ENCODE results near the gene TPD52L2.

TPD52L2 gene

GRCh38 chr20:63893999-63894357 lies 28.9 kb downstream of the TPD52L2 start:
- H3K27ac ChIP-seq: peak overlapping the region; percentile 83
- TF ChIP-seq CTCF (IDR thresholded peaks at IDR 0.05) (no peak), ZFX (IDR thresholded peaks at IDR 0.05; ENCODE audit: borderline replicate concordance) (no peak)

- peak within 1 kb of the TSS; percentile 83 for H3K27ac ChIP-seq
- no peak for TF ChIP-seq ZFX (IDR thresholded peaks at IDR 0.05; ENCODE audit: borderline replicate concordance)
- no peak for TF ChIP-seq CTCF (IDR thresholded peaks at IDR 0.05)
Measured at GRCh38 chr20:63894358-63895201, 29.5 kb downstream of the TPD52L2 start, which contains the start of gene DNAJC5. Gene DNAJC5, plus strand, starts transcription at chr20:63895126. Its CDS starts 33,220 bp downstream, at chr20:63928346.

GRCh38 chr20:63895202-63895951 lies 30.3 kb downstream of the TPD52L2 start:
- TF ChIP-seq CTCF (IDR thresholded peaks at IDR 0.05): no peak
- no peak for TF ChIP-seq ZFX (IDR thresholded peaks at IDR 0.05; ENCODE audit: borderline replicate concordance)
- H3K27ac ChIP-seq: peak overlapping the region; percentile 83

GRCh38 chr20:63895952-63896263 lies 30.8 kb downstream of the TPD52L2 start:
- no peak for TF ChIP-seq CTCF (IDR thresholded peaks at IDR 0.05)
- no peak for TF ChIP-seq ZFX (IDR thresholded peaks at IDR 0.05; ENCODE audit: borderline replicate concordance)
- peak overlapping the region; percentile 83 for H3K27ac ChIP-seq

GRCh38 chr20:63896264-63897105 lies 31.4 kb downstream of the TPD52L2 start:
- H3K27ac ChIP-seq: peak overlapping the region; percentile 83
- no peak for TF ChIP-seq ZFX (IDR thresholded peaks at IDR 0.05; ENCODE audit: borderline replicate concordance)

GRCh38 chr20:63897978-63898561 lies 33.0 kb downstream of the TPD52L2 start:
- TF ChIP-seq CTCF (IDR thresholded peaks at IDR 0.05) (no peak), ZFX (IDR thresholded peaks at IDR 0.05; ENCODE audit: borderline replicate concordance) (no peak)
- peak overlapping the region; percentile 83; the same call in 1 of the 2 replicates for H3K27ac ChIP-seq
